ENCODE measurements around the gene GALNT4. TPM values are rescaled to one million over a fixed set of nuclear protein-coding genes. Genes with fewer than 3 reads are reported as not detected.

Gene GALNT4
- polyA plus RNA-seq, 1 experiment: 2.1 TPM

GRCh38 chr12:89567691-89568239 is 43.2 kb upstream of the GALNT4 start:
- no peak for TF ChIP-seq CTCF (IDR thresholded peaks at IDR 0.05; ENCODE audit: insufficient read depth, low read depth, low read length)
- no peaks in the 10 kb centered on the region for H3K36me3 ChIP-seq (ENCODE audit: control insufficient read depth, insufficient read depth, low read length)
- CTCF ChIA-PET: no interaction called here
- no peak for DNase-seq (ENCODE audit: low read depth)
- H3K27me3 ChIP-seq (ENCODE audit: control insufficient read depth, insufficient read depth, low read length): no peaks in the 10 kb centered on the region
- no peak overlapping the region for H3K4me3 ChIP-seq (ENCODE audit: low read depth, low read length)
- POLR2A ChIA-PET: no interaction called here

DNA sequence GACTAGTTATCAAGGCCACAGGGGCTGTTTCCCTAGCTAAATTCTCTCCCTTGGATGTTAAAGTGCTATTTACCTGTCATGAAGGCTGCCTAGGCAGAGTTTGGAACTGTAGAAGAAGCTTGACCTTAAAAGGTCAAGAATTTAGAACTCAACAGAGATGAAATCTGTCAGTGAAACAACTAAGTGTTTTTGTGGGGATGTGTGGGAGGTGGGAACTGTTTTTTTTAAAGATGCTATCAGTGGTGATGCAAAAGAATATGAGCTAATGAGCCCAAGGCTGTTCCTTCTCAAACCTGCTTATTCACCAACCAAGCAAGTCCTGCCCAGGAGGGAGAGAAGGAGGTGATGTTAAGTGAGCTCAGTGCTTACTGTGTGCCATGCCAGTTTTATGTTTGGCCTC is 42.0 kb upstream of the GALNT4 start:
- DNase-seq (ENCODE audit: low read depth): no peak
- no peak for TF ChIP-seq CTCF (IDR thresholded peaks at IDR 0.05; ENCODE audit: insufficient read depth, low read depth, low read length)
- ChIA-PET CTCF (interaction anchor here (0.5 to 1.2 kb wide), 3 partner anchors 8 to 1359 kb away, joined by 3 to 4 read pairs (median 4); no protein-coding TSS in a partner anchor), POLR2A (no interaction called here)
- H3K4me3 ChIP-seq (ENCODE audit: low read depth, low read length): no peak overlapping the region
- H3K36me3 ChIP-seq (ENCODE audit: control insufficient read depth, insufficient read depth, low read length): no peaks in the 10 kb centered on the region
- H3K27me3 ChIP-seq (ENCODE audit: control insufficient read depth, insufficient read depth, low read length): no peaks in the 10 kb centered on the region

GRCh38 chr12:89565002-89565401 is 40.4 kb upstream of the GALNT4 start:
- POLR2A ChIA-PET: no interaction called here
- CTCF ChIA-PET: interaction anchor here (0.6 kb wide), 1 partner anchor 877 kb away, joined by 3 read pairs; no protein-coding TSS in a partner anchor
- TF ChIP-seq CTCF (IDR thresholded peaks at IDR 0.05; ENCODE audit: insufficient read depth, low read depth, low read length): no peak
- no peak for DNase-seq (ENCODE audit: low read depth)
- no peaks in the 10 kb centered on the region for H3K27me3 ChIP-seq (ENCODE audit: control insufficient read depth, insufficient read depth, low read length)
- no peaks in the 10 kb centered on the region for H3K36me3 ChIP-seq (ENCODE audit: control insufficient read depth, insufficient read depth, low read length)
- H3K4me3 ChIP-seq (ENCODE audit: low read depth, low read length): no peak overlapping the region

GRCh38 chr12:89559753-89560152 is 35.2 kb upstream of the GALNT4 start:
- ChIA-PET POLR2A (no interaction called here), CTCF (interaction anchor here (0.7 to 1.1 kb wide), 2 partner anchors 32 to 1408 kb away, joined by 3 read pairs; no protein-coding TSS in a partner anchor)
- no peak for DNase-seq (ENCODE audit: low read depth)
- no peaks in the 10 kb centered on the region for H3K36me3 ChIP-seq (ENCODE audit: control insufficient read depth, insufficient read depth, low read length)
- no peak for TF ChIP-seq CTCF (IDR thresholded peaks at IDR 0.05; ENCODE audit: insufficient read depth, low read depth, low read length)
- no peak overlapping the region for H3K4me3 ChIP-seq (ENCODE audit: low read depth, low read length)
- peaks cover 1% of the 10 kb centered on the region for H3K27me3 ChIP-seq (ENCODE audit: control insufficient read depth, insufficient read depth, low read length)

DNA sequence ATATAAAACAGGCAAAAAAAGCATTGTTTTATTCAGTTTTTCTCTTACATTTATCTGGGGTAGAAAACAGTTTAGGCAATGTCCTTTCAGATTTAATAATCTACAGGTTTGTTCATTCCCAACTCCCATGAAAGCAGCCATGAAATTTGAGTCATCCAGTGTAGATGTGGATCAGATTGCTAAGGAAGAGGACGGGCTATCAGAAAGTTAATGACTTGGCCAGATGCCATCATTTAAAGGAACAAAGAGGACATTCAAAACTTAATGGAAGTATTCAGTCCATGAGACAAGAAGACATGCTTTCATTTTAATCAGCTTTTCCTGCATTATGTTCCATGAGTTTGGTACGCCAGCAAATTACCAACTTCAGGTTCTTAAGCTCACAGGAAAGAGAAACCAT is 32.4 kb upstream of the GALNT4 start:
- ChIA-PET POLR2A (no interaction called here), CTCF (interaction anchor here (1.9 kb wide), 1 partner anchor 13 kb away, joined by 6 read pairs; no protein-coding TSS in a partner anchor)
- H3K4me3 ChIP-seq (ENCODE audit: low read depth, low read length): no peak overlapping the region
- H3K27me3 ChIP-seq (ENCODE audit: control insufficient read depth, insufficient read depth, low read length): peaks cover 1% of the 10 kb centered on the region
- TF ChIP-seq CTCF (IDR thresholded peaks at IDR 0.05; ENCODE audit: insufficient read depth, low read depth, low read length): no peak
- DNase-seq (ENCODE audit: low read depth): no peak
- H3K36me3 ChIP-seq (ENCODE audit: control insufficient read depth, insufficient read depth, low read length): no peaks in the 10 kb centered on the region
